LHCN-M2 (cell line): ENCODE results near the gene ITFG2. TPM values are rescaled to one million over a fixed set of nuclear protein-coding genes. Genes with fewer than 3 reads are reported as not detected.
"Not testable (repeated sequence)": the region's sequence is repeated elsewhere in the genome, so short reads cannot be mapped to it uniquely, and the experiment has no call there.

ENCODE experiments used
- DNase-seq: peaks from one replicate; pipeline ENCODE4 v3.0.0-alpha.2; 2012; ENCODE audit warnings: low read depth
- total RNA-seq: library from RNA; depleted of rRNA; stranded (reverse); fragments of >200 nt; gene quantifications from 2 replicates; pipeline ENCODE4 v1.2.3, GENCODE V29; 2014; rRNA removed

The ITFG2 gene
- total RNA-seq, 1 experiment from 2014 or later, result 14.6 TPM

DNA sequence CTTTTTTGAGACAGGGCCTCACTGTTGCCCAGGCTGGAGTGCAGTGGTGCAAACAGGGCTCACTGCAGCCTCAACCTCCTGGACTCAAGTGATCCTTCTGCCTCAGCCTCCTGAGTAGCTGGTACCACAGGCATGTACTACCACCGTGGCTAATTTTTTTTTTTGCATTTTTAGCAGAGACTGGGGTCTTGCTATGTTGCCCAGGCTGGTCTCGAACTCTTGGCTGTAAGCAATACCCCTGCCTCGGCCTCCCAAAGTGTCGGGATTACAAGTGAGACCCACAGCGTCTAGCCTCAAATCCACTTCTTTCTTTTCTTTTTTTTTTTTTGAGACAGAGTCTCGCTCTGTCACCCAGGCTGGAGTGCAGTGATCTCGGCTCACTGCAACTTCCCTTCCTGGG is 50.9 kb downstream of the ITFG2 start:
- DNase-seq, result not testable (repeated sequence)

DNA sequence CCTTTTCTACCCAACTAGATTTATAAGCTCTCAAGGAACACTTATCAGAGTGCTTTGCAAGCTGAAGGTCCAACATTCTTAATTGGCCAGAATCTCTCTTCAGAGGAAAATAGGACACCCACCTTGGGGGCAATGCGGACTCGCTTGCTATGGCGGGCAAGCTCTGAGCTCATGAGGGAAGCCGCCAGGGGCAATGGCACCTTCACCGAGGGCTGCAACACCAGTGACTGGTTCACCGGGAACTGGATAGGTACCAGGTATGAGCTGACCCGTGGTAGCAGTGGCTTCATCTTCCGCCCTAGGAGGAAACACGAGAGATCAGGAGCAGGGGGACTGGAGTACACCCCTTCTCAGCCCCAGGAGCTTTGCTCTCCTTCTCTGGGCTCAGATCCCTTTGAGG is 51.7 kb downstream of the ITFG2 start:
- DNase-seq, result no peak

- DNase-seq, result not testable (repeated sequence)
These were observed 56.6 kb downstream of the ITFG2 start for GRCh38 chr12:2868986-2869632.

Other genes starting within 250 kb of the ITFG2 start
- gene FKBP4, start 17.7 kb upstream of the ITFG2 start, total RNA-seq, result 50.0 and 55.5 TPM in 2 replicates
- gene NRIP2, start 22.4 kb downstream of the ITFG2 start, total RNA-seq, result not detected in 2 replicates
- gene TEX52, start 44.4 kb downstream of the ITFG2 start, total RNA-seq, result not detected in 2 replicates
- gene FOXM1, start 64.5 kb downstream of the ITFG2 start, total RNA-seq, result 63.0 and 81.3 TPM in 2 replicates
- gene RHNO1, start 64.6 kb downstream of the ITFG2 start, total RNA-seq, result 58.9 and 62.7 TPM in 2 replicates
- 29.8 and 38.6 TPM in 2 replicates for gene TULP3, start 78.2 kb downstream of the ITFG2 start, total RNA-seq
- gene TEAD4, start 146.7 kb downstream of the ITFG2 start, total RNA-seq, result 31.3 and 43.6 TPM in 2 replicates